K562 (cell line): ENCODE measurements around the gene RDM1. TPM values are rescaled to one million over a fixed set of nuclear protein-coding genes. Genes with fewer than 3 reads are reported as not detected.

Experiments
- ATAC-seq: fragments of 200-7000 bp; cut with Tn5 transposase; 3 replicates; pipeline ENCODE4 v1.9.1; 2020; ENCODE audit warnings: moderate library complexity
- BruUV-seq: library from RNA; stranded (reverse); fragments of 400-500 nt; replicated peaks from 2 replicates; lab custom pipeline; 2021; lab: Mats Ljungman, UMichigan
- CTCF ChIA-PET: fragments of 300-600 bp; formaldehyde crosslinking; extraction: SDS; loops from one replicate; lab custom pipeline; 2021; ENCODE audit warnings: low intra/inter-chr PET ratio; lab: Yijun Ruan, JAX
- POLR2A ChIA-PET: fragments of 300-600, 350-650 bp; sonication (Branson Sonifier 250); formaldehyde crosslinking; extraction: SDS; loops from one replicate; lab custom pipeline; 2021; ENCODE audit warnings: antibody characterized with exemption, inconsistent platforms; lab: Yijun Ruan, JAX
- DNase-seq, 4 experiments: peaks; one replicate each; pipeline versions ENCODE4 v3.0.0 to v3.0.0-alpha.2; 2011 to 2018; ENCODE audit warnings: low spot score in 3 of 4, mixed read lengths in 3 of 4; ENCODE audit errors: extremely low read depth in 1 of 4
- FAIRE-seq: peaks from 2 replicates; lab custom pipeline; 2011; peaks lifted over from hg19 to GRCh38; lab: Jason Lieb, UNC
- H2AFZ ChIP-seq: 2 replicates; pipeline ENCODE4 v1.6.0; 2011; ENCODE audit warnings: low read depth, low read length, control low read depth, inconsistent platforms
- H3K27ac ChIP-seq: fragments of 200-600 bp; 3 replicates; pipeline ENCODE4 v1.8.0; 2011; ENCODE audit warnings: low read depth, mild to moderate bottlenecking, control low read depth, inconsistent platforms, low read length, moderate library complexity, mixed read lengths; ENCODE audit errors: extremely low read depth
- H3K27me3 ChIP-seq, 2 experiments: fragments of 300-600 bp in 1 of 2; 2 replicates in 1 of 2; 3 replicates in 1 of 2; pipeline versions ENCODE4 v1.6.0 to v1.8.0; 2011; ENCODE audit warnings: inconsistent platforms in 2 of 2, low read length in 2 of 2, mild to moderate bottlenecking in 1 of 2, mixed read lengths in 1 of 2, moderate library complexity in 1 of 2; ENCODE audit not compliant: control insufficient read depth in 2 of 2, insufficient read depth in 2 of 2
- H3K36me3 ChIP-seq: fragments of 300-600 bp; 3 replicates; pipeline ENCODE4 v1.8.0; 2011; ENCODE audit warnings: mild to moderate bottlenecking, low read length, inconsistent platforms; ENCODE audit not compliant: control insufficient read depth, insufficient read depth
- H3K4me1 ChIP-seq, 2 experiments: fragments of 200-600 bp in 1 of 2; replicated peaks in 1 of 2; 2 replicates in 1 of 2; 3 replicates in 1 of 2; pipeline versions ENCODE4 v1.5.1 to v1.8.0; 2011; ENCODE audit warnings: inconsistent platforms in 2 of 2, low read length in 2 of 2, mild to moderate bottlenecking in 1 of 2, mixed read lengths in 1 of 2, moderate library complexity in 1 of 2; ENCODE audit not compliant: control insufficient read depth in 2 of 2, insufficient read depth in 2 of 2
- H3K4me2 ChIP-seq: 2 replicates; pipeline ENCODE4 v1.6.1; 2011; ENCODE audit warnings: low read length, control low read depth, inconsistent platforms, mixed read lengths; ENCODE audit not compliant: insufficient read depth
- H3K4me3 ChIP-seq: fragments of 200-600 bp; sonication (generic), shearing (Covaris generic); 2 replicates; pipeline ENCODE4 v1.5.1; 2016; ENCODE audit warnings: control low read depth, inconsistent platforms
- H3K79me2 ChIP-seq: fragments of 200-600 bp; 3 replicates; pipeline ENCODE4 v1.8.0; 2011; ENCODE audit warnings: low read length, inconsistent platforms; ENCODE audit not compliant: control insufficient read depth, insufficient read depth
- H3K9ac ChIP-seq, 2 experiments: 2 replicates each; pipeline versions ENCODE4 v1.6.0 to v1.6.1; 2011; ENCODE audit warnings: low read depth in 2 of 2, low read length in 2 of 2, control low read depth in 1 of 2, inconsistent platforms in 1 of 2, mild to moderate bottlenecking in 1 of 2, mixed read lengths in 1 of 2; ENCODE audit not compliant: insufficient read depth in 1 of 2
- H3K9me1 ChIP-seq: one replicate; pipeline ENCODE4 v1.6.0; 2011; ENCODE audit warnings: inconsistent platforms, mild to moderate bottlenecking, low read length, moderate library complexity; ENCODE audit not compliant: control insufficient read depth, insufficient read depth
- H3K9me3 ChIP-seq: replicated peaks from 2 replicates; pipeline ENCODE4 v1.5.1; 2011; ENCODE audit warnings: low read depth, low read length, inconsistent platforms; ENCODE audit not compliant: control insufficient read depth, insufficient read depth
- H4K20me1 ChIP-seq: replicated peaks from 2 replicates; pipeline ENCODE4 v1.6.1; 2011; ENCODE audit warnings: low read length, inconsistent platforms, mixed read lengths; ENCODE audit not compliant: control insufficient read depth, insufficient read depth
- CTCF ChIP-seq, 3 experiments: IDR thresholded peaks in 2 of 3; conservative IDR thresholded peaks in 1 of 3; 2 replicates each; pipeline ENCODE4 v1.5.1; 2011 to 2012; ENCODE audit warnings: low read length in 3 of 3, mild to moderate bottlenecking in 3 of 3, control low read depth in 2 of 3, improper control_type of control experiment in 1 of 3, inconsistent platforms in 1 of 3, low read depth in 1 of 3, mixed read lengths in 1 of 3, moderate library complexity in 1 of 3; ENCODE audit not compliant: insufficient read depth in 2 of 3
- CXXC5 ChIP-seq: fragments of 250-450 bp; sonication (Bioruptor Pico); IDR thresholded peaks from 2 replicates; pipeline ENCODE4 v1.8.0; 2022; ENCODE audit warnings: inconsistent platforms, mild to moderate bottlenecking, moderate library complexity
- EP400 ChIP-seq: fragments of 450-650 bp; IDR thresholded peaks from 2 replicates; pipeline ENCODE4 v1.6.1; 2017; ENCODE audit warnings: antibody characterized with exemption, mild to moderate bottlenecking, moderate library complexity
- KDM1A ChIP-seq, 2 experiments: fragments of 450-650 bp; IDR thresholded peaks; 2 replicates each; pipeline ENCODE4 v1.6.1; 2016; ENCODE audit warnings: mild to moderate bottlenecking in 2 of 2
- MECOM ChIP-seq: fragments of 250-450 bp; sonication (Bioruptor Pico); IDR thresholded peaks from 2 replicates; pipeline ENCODE4 v1.8.0; 2022; ENCODE audit warnings: inconsistent platforms
- PCBP1 ChIP-seq: fragments of 200-400 bp; formaldehyde crosslinking; IDR thresholded peaks from 2 replicates; pipeline ENCODE4 v1.6.1; 2018; ENCODE audit warnings: mild to moderate bottlenecking, low read depth, low read length; ENCODE audit not compliant: poor library complexity, severe bottlenecking
- RFX1 ChIP-seq: fragments of 450-650 bp; IDR thresholded peaks from 2 replicates; pipeline ENCODE4 v1.6.1; 2016; ENCODE audit warnings: mild to moderate bottlenecking, moderate library complexity
- TBP ChIP-seq: optimal IDR thresholded peaks from 2 replicates; pipeline ENCODE3; 2011; ENCODE audit warnings: low read depth, low read length, improper control_type of control experiment
- ZNF398 ChIP-seq: fragments of 250-450 bp; sonication (Bioruptor Pico); IDR thresholded peaks from 2 replicates; pipeline ENCODE4 v1.8.0; 2021; ENCODE audit warnings: moderate library complexity, mild to moderate bottlenecking, inconsistent platforms
- ZNF584 ChIP-seq: fragments of 200-800 bp; sonication (Bioruptor generic); IDR thresholded peaks from 2 replicates; pipeline ENCODE4 v1.6.1; 2016; ENCODE audit warnings: low read depth, mild to moderate bottlenecking, missing genetic modification characterization, missing compliant biosample characterization
- WGBS: fragments of 100-300 bp; shearing (Covaris generic); methylation state at CpG from one replicate; pipeline ENCODE4 v1.1.6; 2016; ENCODE audit warnings: low coverage, mixed read lengths; ENCODE audit not compliant: insufficient coverage; ENCODE audit errors: missing lambda C conversion rate; 5-methylcytosine and 5-hydroxymethylcytosine counted together
- in situ Hi-C: fragments of 300-500 bp; cut with MboI; formaldehyde crosslinking; loops from 4 replicates; pipeline ENCODE4 v1.15.0; 2018; ENCODE audit warnings: inconsistent platforms, mixed read lengths
- intact Hi-C: fragments of 100-400 bp; cut with micrococcal nuclease; formaldehyde crosslinking; loops from 2 replicates; pipeline ENCODE4 v1.14.2; 2022
- polyA plus RNA-seq, 8 experiments: library from polyadenylated mRNA; depleted of rRNA in 4 of 8; stranded (reverse) in 5 of 8; unstranded in 3 of 8; fragments of >200 nt; fragmentation: Nextera tagmentation in 2 of 8; fragmentation: Illumina TruSeq in 1 of 8; extraction: Ambion mirVana in 2 of 8; extraction: Trizol in 1 of 8; gene quantifications; 2 replicates each; pipeline versions ENCODE4 v1.2.1 to v1.2.3, GENCODE V29; 2011 to 2014; ENCODE audit warnings: inconsistent platforms in 1 of 8, missing spikeins in 1 of 8
- total RNA-seq, 7 experiments: library from RNA; depleted of rRNA in 6 of 7; stranded (reverse); fragments of >200 nt in 6 of 7; fragmentation: Illumina TruSeq in 2 of 7; extraction: Trizol in 2 of 7; gene quantifications; 2 replicates each; pipeline versions ENCODE4 v1.2.1 to v1.2.3, GENCODE V29; 2011 to 2021; ENCODE audit warnings: low replicate concordance in 1 of 7
- TF ChIP-seq, protein P1 (sequence below): IDR thresholded peaks from 2 replicates; pipeline ENCODE4 v1.6.1; 2011; ENCODE audit warnings: borderline replicate concordance, low read depth, mild to moderate bottlenecking, moderate library complexity, low read length; ENCODE audit not compliant: insufficient read depth, poor library complexity, severe bottlenecking
- TF ChIP-seq, protein P2 (sequence below), 2 experiments: IDR thresholded peaks; 2 replicates each; pipeline ENCODE4 v1.6.1; 2011; ENCODE audit warnings: borderline replicate concordance in 1 of 2, control low read depth in 1 of 2, low read depth in 1 of 2, low read length in 1 of 2, mild to moderate bottlenecking in 1 of 2, mixed read lengths in 1 of 2, moderate library complexity in 1 of 2; ENCODE audit not compliant: insufficient read depth in 1 of 2, insufficient read length in 1 of 2, poor library complexity in 1 of 2, severe bottlenecking in 1 of 2; ENCODE audit errors: extremely low read depth in 1 of 2

Gene RDM1
- total and polyA plus RNA-seq, 9 of the 15 experiments (the other 6 are each of a cell fraction or from before 2014, with no cell fraction given), result 2.5 to 11.2 (median 5.4) TPM

DNA sequence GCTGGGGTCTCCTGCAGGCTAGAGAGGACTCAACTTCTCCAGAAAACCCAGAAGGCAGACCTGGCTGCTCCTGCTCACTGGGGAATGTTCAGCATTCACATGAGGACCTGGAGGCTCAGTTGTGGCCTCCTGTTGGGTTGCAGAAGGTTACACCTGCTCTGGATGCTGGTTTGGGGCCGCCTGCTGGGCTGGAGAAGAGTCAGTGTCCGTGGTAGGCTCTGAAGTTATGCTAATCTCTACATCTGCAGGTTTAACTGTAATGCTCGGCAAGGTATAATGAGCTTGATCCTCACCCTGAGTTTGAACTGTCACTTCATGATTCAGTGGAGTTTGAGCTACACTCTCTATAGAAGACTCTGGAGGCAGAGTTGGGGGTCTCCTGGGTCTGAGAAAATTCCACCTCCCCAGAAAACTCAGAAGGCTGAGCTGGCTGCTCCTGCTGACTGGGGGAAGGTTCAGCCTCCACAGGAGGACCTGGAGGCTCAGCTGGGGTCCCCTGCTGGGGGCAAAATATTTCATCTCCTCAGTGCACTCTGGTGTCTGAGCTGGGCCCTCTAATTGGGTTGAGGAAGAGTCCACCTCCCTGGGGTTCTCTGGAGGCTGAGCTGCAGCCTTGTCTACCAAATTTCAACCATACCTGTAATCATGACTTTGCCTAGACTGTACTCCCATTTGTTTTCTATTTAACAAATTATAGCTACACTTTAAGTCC lies 23.5 kb downstream of the RDM1 start:
- 9% methylated on average over 3 of the region's 3 CpGs for WGBS
- peaks cover 8 to 17% of the 10 kb centered on the region in 2 experiments; a peak in 4 of 5 replicates for H3K4me1 ChIP-seq
- no peaks in the 10 kb centered on the region for H3K9me1 ChIP-seq
- no peak overlapping the region for H3K27ac ChIP-seq
- H3K36me3 ChIP-seq, result no peaks in the 10 kb centered on the region
- DNase-seq (no peak), ATAC-seq (peak; percentile 64), FAIRE-seq (no peak)
- H3K9ac ChIP-seq, result no peak overlapping the region
- intact Hi-C loops, result no loop called here
- no peak overlapping the region for H3K4me3 ChIP-seq
- ChIA-PET CTCF (no interaction called here), POLR2A (interaction anchor here (0.6 to 2.4 kb wide), 2 partner anchors 9 to 48 kb away, joined by 3 to 7 read pairs; no protein-coding TSS in a partner anchor)
- H3K4me2 ChIP-seq, result no peak overlapping the region
- in situ Hi-C loops, result no loop called here
- no TSS peak for BruUV-seq
- no peaks in the 10 kb centered on the region for H3K9me3 ChIP-seq
- H2AFZ ChIP-seq, result peak overlapping the region; percentile 27; the same call in 1 of the 2 replicates
- no peaks in the 10 kb centered on the region for H4K20me1 ChIP-seq
- no peaks in the 10 kb centered on the region for H3K27me3 ChIP-seq
- H3K79me2 ChIP-seq, result no peaks in the 10 kb centered on the region
- TF ChIP-seq CXXC5 (no peak), ZNF584 (CRISPR knock-in tag) (no peak), EP400 (no peak), ZNF398 (no peak), MECOM (CRISPR knock-in tag) (no peak), PCBP1 (no peak), KDM1A (IDR thresholded peaks at IDR 0.05) (no peak), CTCF (IDR thresholded peaks at IDR 0.05 in 2 of 3, conservative IDR thresholded peaks at IDR 0.05 in 1 of 3; ENCODE audit: insufficient read depth in 2 of 3, low read depth in 1 of 3, low read length in 3 of 3) (peak in 1 of 3 experiments; percentile 23; a peak in 1 of 6 replicates), RFX1 (no peak), TBP (no peak)
- TF ChIP-seq, protein P1, sequence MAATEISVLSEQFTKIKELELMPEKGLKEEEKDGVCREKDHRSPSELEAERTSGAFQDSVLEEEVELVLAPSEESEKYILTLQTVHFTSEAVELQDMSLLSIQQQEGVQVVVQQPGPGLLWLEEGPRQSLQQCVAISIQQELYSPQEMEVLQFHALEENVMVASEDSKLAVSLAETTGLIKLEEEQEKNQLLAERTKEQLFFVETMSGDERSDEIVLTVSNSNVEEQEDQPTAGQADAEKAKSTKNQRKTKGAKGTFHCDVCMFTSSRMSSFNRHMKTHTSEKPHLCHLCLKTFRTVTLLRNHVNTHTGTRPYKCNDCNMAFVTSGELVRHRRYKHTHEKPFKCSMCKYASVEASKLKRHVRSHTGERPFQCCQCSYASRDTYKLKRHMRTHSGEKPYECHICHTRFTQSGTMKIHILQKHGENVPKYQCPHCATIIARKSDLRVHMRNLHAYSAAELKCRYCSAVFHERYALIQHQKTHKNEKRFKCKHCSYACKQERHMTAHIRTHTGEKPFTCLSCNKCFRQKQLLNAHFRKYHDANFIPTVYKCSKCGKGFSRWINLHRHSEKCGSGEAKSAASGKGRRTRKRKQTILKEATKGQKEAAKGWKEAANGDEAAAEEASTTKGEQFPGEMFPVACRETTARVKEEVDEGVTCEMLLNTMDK, result peak; percentile 38
- TF ChIP-seq, protein P2, sequence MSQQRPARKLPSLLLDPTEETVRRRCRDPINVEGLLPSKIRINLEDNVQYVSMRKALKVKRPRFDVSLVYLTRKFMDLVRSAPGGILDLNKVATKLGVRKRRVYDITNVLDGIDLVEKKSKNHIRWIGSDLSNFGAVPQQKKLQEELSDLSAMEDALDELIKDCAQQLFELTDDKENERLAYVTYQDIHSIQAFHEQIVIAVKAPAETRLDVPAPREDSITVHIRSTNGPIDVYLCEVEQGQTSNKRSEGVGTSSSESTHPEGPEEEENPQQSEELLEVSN (IDR thresholded peaks at IDR 0.05; ENCODE audit: borderline replicate concordance in 1 of 2, extremely low read depth in 1 of 2, insufficient read depth in 1 of 2, insufficient read length in 1 of 2, low read depth in 1 of 2, low read length in 1 of 2, poor library complexity in 1 of 2, severe bottlenecking in 1 of 2), result no peak
